HG03064 (cell line): ENCODE data around the gene ATG10.
"Not testable (repeated sequence)": the region's sequence is repeated elsewhere in the genome, so short reads cannot be mapped to it uniquely, and the experiment has no call there.

ENCODE experiments used
- ATAC-seq: cut with Tn5 transposase; IDR thresholded peaks from one replicate; pipeline ENCODE4 v1.9.1; 2021; ENCODE audit warnings: low read depth; ENCODE audit not compliant: unreplicated experiment

Gene ATG10

DNA sequence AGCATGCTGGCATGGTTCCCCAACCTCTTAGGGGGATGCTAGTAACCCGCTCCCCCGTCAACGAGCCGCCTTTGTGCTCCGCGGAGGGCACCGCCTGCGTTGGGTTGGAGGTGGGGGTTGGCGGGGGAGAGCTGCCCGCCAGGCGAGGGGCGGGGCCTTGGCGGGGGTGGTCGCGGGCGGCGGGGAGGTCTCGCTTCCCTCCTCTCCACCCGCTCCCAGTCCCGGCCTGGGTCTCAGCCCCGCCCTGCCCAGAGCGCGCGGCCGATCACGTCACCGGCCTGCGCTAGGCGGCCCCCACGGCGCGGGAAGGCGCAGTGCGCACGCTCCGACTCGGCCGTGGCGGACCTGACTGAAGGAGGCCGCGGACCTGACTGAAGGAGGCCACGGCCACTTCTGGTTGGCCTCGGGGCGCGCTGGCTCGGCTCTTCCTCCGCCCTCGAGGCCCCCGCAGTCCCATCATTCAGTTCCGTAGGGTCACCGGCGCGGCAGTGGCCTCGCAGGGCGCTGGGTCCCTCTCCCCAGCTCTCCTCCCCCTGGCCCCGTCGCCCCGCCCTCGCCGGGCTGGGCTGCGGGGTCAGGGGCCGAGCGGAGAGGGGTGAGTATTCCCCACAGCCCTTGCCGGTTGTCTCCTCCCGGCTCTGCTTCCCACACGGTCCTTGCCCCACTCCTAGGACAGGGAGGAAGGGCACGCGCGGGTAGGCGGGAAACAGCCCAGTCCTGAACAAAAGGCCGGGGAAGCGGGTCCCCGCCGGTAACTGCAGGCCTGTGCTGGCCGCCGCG is at the start of gene ATG10:
Gene ATG10, plus strand, starts transcription at position 312 of the 780 bp plus-strand sequence. CDS start 15,548 bp downstream, outside the sequence.
- peak; percentile 96 for ATAC-seq

DNA sequence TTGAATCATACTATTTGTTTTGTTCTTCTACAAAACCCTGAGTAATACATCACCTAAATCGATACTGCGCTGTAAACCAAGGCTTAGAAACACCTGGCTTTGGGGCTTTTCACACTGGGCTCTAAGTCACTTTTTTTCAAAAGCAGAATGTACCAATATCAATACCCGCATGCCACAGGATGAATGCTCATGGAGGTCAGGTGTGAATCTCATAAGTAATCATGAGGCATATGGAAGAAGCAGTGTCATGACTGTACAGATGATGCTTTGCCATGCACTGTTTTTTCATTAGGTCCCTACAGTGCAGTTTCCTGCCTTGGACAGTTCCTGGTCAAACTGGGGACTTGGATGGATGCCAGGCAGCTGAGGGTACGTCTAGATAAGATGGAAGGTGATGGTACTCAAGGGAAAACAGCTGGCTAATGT is 49.0 kb upstream of the ATG10 start:
- ATAC-seq = no peak

- ATAC-seq = no peak
Measured at GRCh38 chr5:81924442-81924841, 47.4 kb upstream of the ATG10 start.

GRCh38 chr5:81925009-81925408 is 46.8 kb upstream of the ATG10 start:
- no peak for ATAC-seq

DNA sequence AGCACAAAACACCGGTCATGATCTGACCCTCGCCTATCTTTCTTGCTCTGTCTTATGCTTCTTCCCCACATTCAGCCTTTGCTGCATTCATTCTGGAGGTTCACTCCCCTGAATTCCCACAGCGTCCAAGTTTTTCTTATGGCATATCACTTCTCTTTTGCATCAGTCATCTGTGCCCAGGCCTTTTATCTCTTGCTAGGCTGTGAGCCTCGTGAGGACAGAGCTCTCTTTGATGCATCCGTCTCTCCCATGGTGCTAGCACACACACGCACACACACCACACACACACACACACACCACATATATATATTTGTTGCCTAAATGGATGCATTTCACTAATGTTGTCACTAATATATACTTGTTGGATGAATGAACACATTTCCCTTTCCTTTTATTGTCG is 45.8 kb upstream of the ATG10 start:
- no peak for ATAC-seq

GRCh38 chr5:81936066-81936465 is 35.8 kb upstream of the ATG10 start:
- ATAC-seq = no peak

- ATAC-seq = no peak
Measured at GRCh38 chr5:81936750-81937149, 35.1 kb upstream of the ATG10 start.

DNA sequence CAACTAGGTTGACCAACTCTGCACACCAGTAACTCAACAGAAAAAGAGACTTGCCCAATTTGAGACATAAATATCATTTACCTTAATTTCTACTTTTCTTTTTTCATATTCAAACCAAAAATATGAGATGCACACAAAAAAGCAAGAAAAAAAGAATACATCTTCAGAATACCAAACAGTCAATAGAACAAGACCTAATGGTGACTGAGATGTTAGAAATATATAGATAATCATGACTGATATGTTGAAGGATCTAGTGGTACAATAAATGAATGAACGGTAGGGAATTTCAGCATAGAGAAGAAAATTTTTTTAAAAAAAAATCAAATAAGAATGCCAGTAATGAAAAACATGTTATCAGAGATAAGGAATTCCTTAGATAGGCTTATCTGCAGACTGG is 29.1 kb upstream of the ATG10 start:
- no peak for ATAC-seq

DNA sequence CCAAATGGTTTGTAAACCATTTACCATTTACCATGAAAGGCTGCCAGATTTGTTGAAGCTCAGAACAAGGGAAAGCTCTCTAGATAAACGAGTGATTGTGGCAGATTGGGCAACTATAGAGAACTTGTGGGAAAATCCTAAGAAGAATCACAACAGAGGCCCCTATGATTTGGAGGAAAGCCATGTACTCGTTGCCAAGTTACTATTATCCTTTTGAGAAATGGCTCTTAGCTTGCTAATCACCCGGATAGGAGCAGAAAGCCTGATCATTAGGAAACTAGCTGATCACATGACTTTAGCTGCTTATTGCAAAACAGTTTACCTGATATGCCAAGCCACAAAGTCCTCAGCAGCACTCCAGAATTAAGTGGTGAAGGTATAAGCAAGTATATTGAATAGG is 23.5 kb upstream of the ATG10 start:
- no peak for ATAC-seq

DNA sequence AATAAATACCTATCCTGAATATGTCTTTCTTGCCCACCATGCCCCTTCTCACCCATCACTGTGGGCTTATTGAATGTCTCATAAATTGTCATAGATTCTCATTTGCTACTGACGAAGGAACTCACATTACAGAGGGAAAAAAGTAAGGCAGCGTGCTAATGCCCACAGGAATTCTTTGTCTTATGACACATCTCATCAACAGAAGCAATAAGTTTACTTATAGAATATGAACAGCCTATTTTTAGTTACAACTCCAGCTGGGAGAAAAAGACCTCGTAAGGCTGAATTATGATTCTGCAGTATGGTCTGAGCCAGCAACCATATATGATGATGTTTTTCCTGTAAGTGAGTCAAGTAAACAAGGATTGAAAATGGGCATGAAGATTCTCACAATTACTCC is 22.4 kb upstream of the ATG10 start:
- ATAC-seq = no peak

DNA sequence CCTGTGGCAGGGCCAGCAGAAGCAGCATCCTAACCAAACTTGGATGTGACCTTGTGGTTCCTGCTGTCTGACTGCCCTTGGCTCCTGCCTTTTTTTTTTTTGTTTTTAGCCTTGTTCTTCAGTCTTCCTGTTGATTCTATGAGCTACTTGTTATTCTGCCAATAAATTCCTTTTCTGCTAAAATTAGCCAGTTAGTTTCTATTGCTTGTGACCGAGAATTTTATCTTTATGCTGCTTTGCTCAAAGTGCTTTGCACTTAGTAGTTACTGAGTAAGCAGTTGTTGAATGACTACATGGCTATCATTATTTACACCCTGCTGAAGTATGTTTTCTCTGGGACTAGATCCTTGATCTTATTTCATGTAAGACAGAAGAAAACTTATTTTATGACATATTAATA is 20.8 kb upstream of the ATG10 start:
- ATAC-seq = no peak

- not testable (repeated sequence) for ATAC-seq
Measured at GRCh38 chr5:81954796-81955195, 17.0 kb upstream of the ATG10 start.

DNA sequence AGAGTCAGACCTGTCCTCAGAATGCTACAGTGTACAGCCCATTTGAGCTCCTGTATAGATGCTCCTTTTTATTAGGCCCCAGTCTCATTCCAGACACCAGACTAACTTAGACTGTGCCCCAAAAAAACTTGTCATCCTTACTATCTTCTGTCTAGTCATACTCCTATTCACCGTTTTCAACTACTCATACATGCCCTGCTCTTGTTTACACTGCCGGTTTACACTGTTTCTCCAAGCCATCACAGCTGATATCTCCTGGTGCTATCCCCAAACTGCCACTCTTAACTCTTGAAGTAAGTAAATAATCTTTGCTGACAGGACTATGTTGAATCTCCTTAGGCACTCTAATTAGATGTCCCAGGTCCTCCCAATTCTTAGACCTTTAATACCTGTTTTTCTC is 13.7 kb upstream of the ATG10 start:
- ATAC-seq = not testable (repeated sequence)

DNA sequence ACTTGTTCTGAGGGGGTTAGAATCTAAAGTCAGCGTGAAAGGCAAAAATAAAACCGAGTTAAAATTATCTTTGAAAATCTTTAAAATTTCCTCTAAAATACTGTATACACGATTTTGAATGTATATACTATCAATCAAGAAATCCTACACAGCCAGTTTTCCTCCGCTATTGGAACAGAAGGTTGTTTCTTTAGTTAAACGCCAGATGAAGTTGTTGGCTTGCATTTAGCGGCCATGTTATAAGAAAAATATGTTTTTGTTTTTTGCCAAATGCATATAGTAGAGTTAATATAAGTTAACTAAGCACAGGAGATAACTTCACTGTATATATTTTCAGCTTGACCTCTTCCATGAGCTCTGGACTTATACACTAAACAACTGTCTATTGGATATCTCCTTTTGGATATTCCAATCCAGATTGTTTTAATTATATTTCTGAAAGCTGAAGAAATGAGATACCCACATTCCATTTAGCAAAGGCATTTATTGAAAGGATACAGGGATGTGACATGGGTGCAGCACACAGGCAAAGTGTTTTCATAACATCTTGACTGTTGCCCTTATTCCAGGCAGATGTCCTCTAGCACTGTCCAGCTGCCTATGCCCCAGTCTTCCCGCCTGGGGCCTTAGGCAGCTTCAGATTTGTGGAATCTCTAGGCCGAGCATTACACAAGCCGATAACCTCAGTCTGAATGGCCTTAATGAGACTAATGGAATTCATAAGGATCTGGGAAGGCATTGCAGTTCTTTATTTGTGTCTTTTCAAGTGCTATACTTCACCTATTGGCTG is 10.0 kb upstream of the ATG10 start:
- no peak for ATAC-seq

DNA sequence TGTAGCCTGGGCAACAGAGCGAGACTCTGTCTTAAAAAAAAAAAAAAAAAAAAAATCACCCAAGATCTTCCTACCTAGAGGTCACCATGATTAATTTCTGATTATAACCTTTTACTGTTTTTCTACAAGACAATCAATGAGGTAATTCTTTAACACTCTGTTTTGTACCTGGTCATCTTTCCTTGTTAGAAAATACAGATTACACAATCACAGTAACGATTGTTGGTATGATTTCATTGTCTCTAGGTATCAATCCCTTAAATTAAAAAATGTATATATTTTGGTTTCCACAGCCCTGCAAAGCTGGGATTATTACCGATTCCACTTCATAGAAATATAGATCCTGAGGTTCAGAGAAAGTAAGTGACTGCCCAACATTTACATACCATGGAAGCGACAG is 8.3 kb upstream of the ATG10 start:
- no peak for ATAC-seq

- ATAC-seq = no peak
Measured at GRCh38 chr5:81965524-81965923, 6.3 kb upstream of the ATG10 start.

- no peak for ATAC-seq
Measured at GRCh38 chr5:81969226-81969625, 2.6 kb upstream of the ATG10 start.

- no peak for ATAC-seq
Measured at GRCh38 chr5:81969912-81970311, 1.9 kb upstream of the ATG10 start.

DNA sequence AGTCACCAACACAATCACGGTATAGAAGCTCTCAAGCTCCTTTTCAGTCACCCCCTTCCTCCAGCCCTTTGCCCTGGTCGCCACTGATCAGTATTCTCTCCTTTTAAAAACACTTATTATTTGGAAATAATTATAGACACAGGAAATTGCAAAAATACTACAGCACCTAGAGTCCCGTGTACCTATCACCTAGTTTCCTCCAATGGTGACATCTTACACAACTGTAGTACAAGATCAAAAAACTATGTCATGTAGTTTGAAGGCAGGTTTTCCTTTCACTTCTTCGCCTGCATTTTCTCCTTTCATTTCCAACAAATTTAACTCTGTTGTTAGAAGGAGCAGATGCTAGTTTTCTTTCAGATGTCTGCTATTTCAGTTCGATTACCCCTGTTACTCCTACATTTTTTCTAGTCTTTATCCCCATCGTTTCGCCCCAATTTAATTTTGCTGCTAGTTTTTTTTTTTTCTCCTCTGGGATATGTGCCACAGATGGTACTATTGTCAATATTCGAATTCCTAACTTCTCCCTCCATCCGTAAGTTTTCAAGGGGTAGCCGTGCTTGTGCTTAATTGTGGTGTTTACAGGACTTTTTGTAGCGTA is 612 bp upstream of the ATG10 start:
- ATAC-seq = no peak

DNA sequence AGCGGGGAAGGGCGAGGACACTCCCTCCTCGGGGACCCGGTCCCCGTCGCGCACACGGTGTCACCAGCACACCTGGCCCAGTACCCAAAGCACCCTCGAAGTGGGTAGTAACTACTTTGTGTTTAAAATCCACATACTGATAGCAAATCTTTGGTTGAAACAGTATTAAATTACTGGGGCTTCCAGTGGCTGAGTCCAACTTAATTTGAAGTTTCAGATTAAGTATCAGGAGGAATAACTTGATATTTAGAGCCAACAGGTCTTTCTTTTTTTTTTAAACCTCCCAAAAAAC is 615 bp downstream of the ATG10 start:
- peak; percentile 42 for ATAC-seq

- no peak for ATAC-seq
Measured at GRCh38 chr5:81980160-81980559, 8.3 kb downstream of the ATG10 start.
